H9 (cell line): Measurements from ENCODE around the gene CCDC57. TPM values are rescaled to one million over a fixed set of nuclear protein-coding genes. Genes with fewer than 3 reads are reported as not detected.

Source experiments
- DNase-seq: peaks from one replicate; pipeline ENCODE4 v3.0.0-alpha.2; 2017
- H2AFZ ChIP-seq: one replicate; pipeline ENCODE4 v1.6.1; 2013; ENCODE audit warnings: mild to moderate bottlenecking, low read length, control low read depth, moderate library complexity
- H2AK5ac ChIP-seq: 2 replicates; pipeline ENCODE4 v1.6.1; 2013; ENCODE audit warnings: low read length, control low read depth, mixed read lengths; ENCODE audit not compliant: insufficient read length
- H2BK120ac ChIP-seq: one replicate; pipeline ENCODE4 v1.6.1; 2013; ENCODE audit warnings: low read depth, mild to moderate bottlenecking, low read length, control low read depth, inconsistent platforms; ENCODE audit not compliant: poor library complexity, severe bottlenecking
- H2BK12ac ChIP-seq: 2 replicates; pipeline ENCODE4 v1.6.1; 2013; ENCODE audit warnings: low read length, control low read depth, mixed read lengths, low read depth; ENCODE audit not compliant: insufficient read length
- H2BK15ac ChIP-seq: 2 replicates; pipeline ENCODE4 v1.6.1; 2013; ENCODE audit warnings: low read depth, low read length, control low read depth
- H2BK20ac ChIP-seq: one replicate; pipeline ENCODE4 v1.6.1; 2013; ENCODE audit warnings: low read depth, mild to moderate bottlenecking, low read length, control low read depth, inconsistent platforms; ENCODE audit not compliant: poor library complexity, severe bottlenecking
- H2BK5ac ChIP-seq: 2 replicates; pipeline ENCODE4 v1.6.1; 2013; ENCODE audit warnings: low read length, control low read depth, mixed read lengths; ENCODE audit not compliant: insufficient read length
- H3K14ac ChIP-seq: 2 replicates; pipeline ENCODE4 v1.6.1; 2013; ENCODE audit warnings: low read length, control low read depth; ENCODE audit not compliant: insufficient read depth
- H3K18ac ChIP-seq: 2 replicates; pipeline ENCODE4 v1.6.1; 2013; ENCODE audit warnings: low read depth, mild to moderate bottlenecking, mixed read lengths, low read length, control low read depth; ENCODE audit not compliant: insufficient read length
- H3K23ac ChIP-seq: 2 replicates; pipeline ENCODE4 v1.6.1; 2013; ENCODE audit warnings: low read length, control low read depth, mixed read lengths, low read depth; ENCODE audit not compliant: insufficient read length
- H3K23me2 ChIP-seq: 2 replicates; pipeline ENCODE4 v1.6.1; 2013; ENCODE audit warnings: low read depth, mild to moderate bottlenecking, mixed read lengths, low read length, control low read depth; ENCODE audit not compliant: insufficient read length, poor library complexity, severe bottlenecking
- H3K27ac ChIP-seq: 2 replicates; pipeline ENCODE4 v1.5.1; 2013; ENCODE audit warnings: low read length, control low read depth, mixed read lengths, low read depth; ENCODE audit not compliant: insufficient read length
- H3K27me3 ChIP-seq: 2 replicates; pipeline ENCODE4 v1.6.1; 2013; ENCODE audit warnings: low read length, control low read depth, inconsistent platforms; ENCODE audit not compliant: insufficient read depth
- H3K4ac ChIP-seq: 2 replicates; pipeline ENCODE4 v1.6.1; 2013; ENCODE audit warnings: low read depth, mild to moderate bottlenecking, control low read depth, inconsistent platforms, low read length, moderate library complexity
- H3K4me1 ChIP-seq: 2 replicates; pipeline ENCODE4 v1.6.1; 2013; ENCODE audit warnings: low read length, control low read depth, inconsistent platforms; ENCODE audit not compliant: insufficient read depth
- H3K4me2 ChIP-seq: 2 replicates; pipeline ENCODE4 v1.6.1; 2013; ENCODE audit warnings: low read length, control low read depth, mixed read lengths; ENCODE audit not compliant: insufficient read length, insufficient read depth
- H3K56ac ChIP-seq: 2 replicates; pipeline ENCODE4 v1.6.1; 2013; ENCODE audit warnings: low read depth, mild to moderate bottlenecking, mixed read lengths, low read length, control low read depth; ENCODE audit not compliant: insufficient read length
- H3K79me1 ChIP-seq: 2 replicates; pipeline ENCODE4 v1.6.1; 2013; ENCODE audit warnings: low read depth, mild to moderate bottlenecking, moderate library complexity, low read length, control low read depth, inconsistent platforms; ENCODE audit not compliant: insufficient read depth, poor library complexity, severe bottlenecking
- H3K79me2 ChIP-seq: 2 replicates; pipeline ENCODE4 v1.6.1; 2013; ENCODE audit warnings: low read length, control low read depth, inconsistent platforms; ENCODE audit not compliant: insufficient read depth
- H3K9ac ChIP-seq: 2 replicates; pipeline ENCODE4 v1.6.1; 2013; ENCODE audit warnings: low read length, control low read depth, mixed read lengths; ENCODE audit not compliant: insufficient read length; ENCODE audit errors: extremely low read depth
- H3K9me3 ChIP-seq: one replicate; pipeline ENCODE4 v1.6.1; 2013; ENCODE audit warnings: low read depth, low read length, inconsistent platforms; ENCODE audit not compliant: control insufficient read depth
- H3T11ph ChIP-seq: one replicate; pipeline ENCODE4 v1.6.1; 2013; ENCODE audit warnings: mild to moderate bottlenecking, low read length, control low read depth, inconsistent platforms
- H4K20me1 ChIP-seq: one replicate; pipeline ENCODE4 v1.6.1; 2013; ENCODE audit not compliant: control insufficient read depth, insufficient read length, insufficient read depth
- H4K5ac ChIP-seq: 2 replicates; pipeline ENCODE4 v1.6.1; 2013; ENCODE audit warnings: low read depth, mild to moderate bottlenecking, mixed read lengths, low read length, control low read depth; ENCODE audit not compliant: insufficient read length
- H4K8ac ChIP-seq: replicated peaks from 2 replicates; pipeline ENCODE4 v1.6.1; 2013; ENCODE audit warnings: low read length, control low read depth, mixed read lengths, low read depth; ENCODE audit not compliant: insufficient read length
- H4K91ac ChIP-seq: 2 replicates; pipeline ENCODE4 v1.6.1; 2013; ENCODE audit warnings: low read depth, mild to moderate bottlenecking, moderate library complexity, mixed read lengths, low read length, control low read depth; ENCODE audit not compliant: insufficient read length
- H3K27ac Mint-ChIP-seq, 3 experiments: 2 replicates in 2 of 3; 3 replicates in 1 of 3; pipeline ENCODE4 v1.8.0; 2020 to 2021; ENCODE audit warnings: mixed read lengths in 3 of 3, mild to moderate bottlenecking in 1 of 3, moderate library complexity in 1 of 3
- H3K27me3 Mint-ChIP-seq: 2 replicates; pipeline ENCODE4 v1.8.0; 2021; ENCODE audit warnings: low read depth, mild to moderate bottlenecking, moderate library complexity, mixed read lengths
- H3K36me3 Mint-ChIP-seq, 3 experiments: 2 replicates in 2 of 3; 3 replicates in 1 of 3; pipeline ENCODE4 v1.8.0; 2020 to 2021; ENCODE audit warnings: low read depth in 3 of 3, mixed read lengths in 3 of 3; ENCODE audit not compliant: insufficient read depth in 1 of 3
- H3K4me1 Mint-ChIP-seq, 2 experiments: 2 replicates each; pipeline ENCODE4 v1.8.0; 2020; ENCODE audit warnings: mixed read lengths in 2 of 2
- H3K4me3 Mint-ChIP-seq, 2 experiments: 2 replicates in 1 of 2; 3 replicates in 1 of 2; pipeline ENCODE4 v1.8.0; 2020 to 2021; ENCODE audit warnings: mild to moderate bottlenecking in 2 of 2, mixed read lengths in 2 of 2, moderate library complexity in 1 of 2
- H3K9me3 Mint-ChIP-seq, 2 experiments: 2 replicates in 1 of 2; 3 replicates in 1 of 2; pipeline ENCODE4 v1.8.0; 2020; ENCODE audit warnings: mild to moderate bottlenecking in 2 of 2, mixed read lengths in 2 of 2, moderate library complexity in 1 of 2
- CTCF ChIP-seq: fragments of 200-600 bp; sonication (generic); conservative IDR thresholded peaks from 3 replicates; pipeline ENCODE4 v1.8.0; 2021; ENCODE audit warnings: antibody characterized with exemption, mild to moderate bottlenecking
- WGBS: extraction: QIAGEN DNeasy Blood & Tissue Kit; methylation state at CpG from one replicate; pipeline ENCODE4 v1.1.7; 2013; ENCODE audit warnings: missing lambda C conversion rate, low lambda C conversion rate, mixed read lengths; ENCODE audit not compliant: insufficient read length; ENCODE audit errors: extremely low coverage; 5-methylcytosine and 5-hydroxymethylcytosine counted together
- total RNA-seq: library from RNA; stranded (reverse); gene quantifications from 2 replicates; pipeline ENCODE4 v1.2.1, GENCODE V29; 2021

CCDC57 gene
- total RNA-seq, 1 experiment from 2014 or later: 11.0 TPM

GRCh38 chr17:82126556-82127314, 85.9 kb downstream of the CCDC57 start:
- no peak overlapping the region for H3K14ac ChIP-seq
- no peak overlapping the region for H3K23ac ChIP-seq
- H3K27me3 Mint-ChIP-seq: peaks cover 27% of the 10 kb centered on the region
- H4K20me1 ChIP-seq: no peaks in the 10 kb centered on the region
- no peak overlapping the region for H3K9ac ChIP-seq
- no peak overlapping the region for H4K5ac ChIP-seq
- no peaks in the 10 kb centered on the region for H3K9me3 Mint-ChIP-seq
- peaks cover 2 to 6% of the 10 kb centered on the region in 2 experiments; a peak in 2 of 4 replicates for H3K4me1 Mint-ChIP-seq
- H3K79me1 ChIP-seq: no peaks in the 10 kb centered on the region
- no peak overlapping the region for H3K4ac ChIP-seq
- no peak for TF ChIP-seq CTCF
- H2AK5ac ChIP-seq: no peak overlapping the region
- no peaks in the 10 kb centered on the region; a peak in 1 of 7 replicates for H3K36me3 Mint-ChIP-seq
- H3K4me3 Mint-ChIP-seq: no peak overlapping the region
- H3K56ac ChIP-seq: no peak overlapping the region
- no peak overlapping the region for H2BK20ac ChIP-seq
- no peaks in the 10 kb centered on the region for H3K23me2 ChIP-seq
- no peak overlapping the region for H3K27ac ChIP-seq
- no peak for DNase-seq
- WGBS: no CpG with 5 or more reads among the region's 35 CpGs
- no peak overlapping the region for H2BK5ac ChIP-seq
- no peak overlapping the region for H2BK12ac ChIP-seq
- no peak overlapping the region for H3K4me2 ChIP-seq
- no peak overlapping the region for H3K18ac ChIP-seq
- no peak overlapping the region for H3K27ac Mint-ChIP-seq
- H3T11ph ChIP-seq: no peak overlapping the region
- H3K27me3 ChIP-seq: no peaks in the 10 kb centered on the region
- H4K91ac ChIP-seq: no peak overlapping the region
- no peak overlapping the region for H2BK15ac ChIP-seq
- no peaks in the 10 kb centered on the region for H3K9me3 ChIP-seq
- H3K79me2 ChIP-seq: no peaks in the 10 kb centered on the region
- H2BK120ac ChIP-seq: no peak overlapping the region
- H4K8ac ChIP-seq: no peak overlapping the region
- no peaks in the 10 kb centered on the region for H3K4me1 ChIP-seq
- no peak overlapping the region for H2AFZ ChIP-seq
